ENCODE results near the gene MCRIP1. TPM values are rescaled to one million over a fixed set of nuclear protein-coding genes. Genes with fewer than 3 reads are reported as not detected.
"Not testable (repeated sequence)": the region's sequence is repeated elsewhere in the genome, so short reads cannot be mapped to it uniquely, and the experiment has no call there.

MCRIP1 gene
- total RNA-seq, 2 donors from 2014 or later = 50.3 to 51.9 TPM

- H3K9me3 ChIP-seq (ENCODE audit: control insufficient read depth, low read length, poor library complexity, severe bottlenecking) = no peaks in the 10 kb centered on the region
Observed at GRCh38 chr17:81842725-81843504, 9.8 kb upstream of the MCRIP1 start.

DNA sequence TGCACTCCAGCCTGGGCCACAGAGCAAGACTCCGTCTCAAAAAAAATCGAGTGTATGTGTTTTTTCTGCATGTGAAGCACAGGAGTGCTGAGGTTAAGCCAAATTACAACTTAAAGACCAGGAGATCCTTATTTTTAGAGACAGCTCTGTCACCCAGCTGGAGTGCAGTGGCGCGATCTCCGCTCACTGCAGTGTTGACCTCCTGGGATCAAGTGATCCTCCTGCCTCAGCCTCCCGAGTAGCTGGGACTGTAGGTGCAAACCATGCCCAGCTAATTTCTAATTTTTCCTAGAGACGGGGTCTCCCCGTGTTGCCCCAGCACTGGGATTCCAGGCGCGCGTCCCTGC is 9.3 kb upstream of the MCRIP1 start:
- ATAC-seq (no peak), DNase-seq (no peak)
- no peaks in the 10 kb centered on the region for H3K27me3 Mint-ChIP-seq
- no peak overlapping the region for H3K27ac Mint-ChIP-seq
- H3K36me3 Mint-ChIP-seq (ENCODE audit: low read depth) = peaks cover 2% of the 10 kb centered on the region
- no peaks in the 10 kb centered on the region for H3K4me1 Mint-ChIP-seq
- no peak overlapping the region for H3K4me3 Mint-ChIP-seq
- no peaks in the 10 kb centered on the region for H3K9me3 ChIP-seq (ENCODE audit: control insufficient read depth, low read length, poor library complexity, severe bottlenecking)

More at GRCh38 chr17:81842725-81843504, 9.8 kb upstream of the MCRIP1 start:
- H3K27me3 Mint-ChIP-seq = no peaks in the 10 kb centered on the region
- no peak for DNase-seq
- H3K36me3 Mint-ChIP-seq (ENCODE audit: low read depth) = peaks cover 2% of the 10 kb centered on the region
- no peaks in the 10 kb centered on the region for H3K4me1 Mint-ChIP-seq
- ATAC-seq = no peak
- no peak overlapping the region for H3K4me3 Mint-ChIP-seq
- H3K27ac Mint-ChIP-seq = no peak overlapping the region

- Mint-ChIP-seq H3K27me3 (no peaks in the 10 kb centered on the region), H3K4me3 (no peak overlapping the region), H3K4me1 (no peaks in the 10 kb centered on the region), H3K27ac (no peak overlapping the region), H3K36me3 (ENCODE audit: low read depth) (peaks cover 2% of the 10 kb centered on the region)
- ATAC-seq (no peak), DNase-seq (no peak)
- H3K9me3 ChIP-seq (ENCODE audit: control insufficient read depth, low read length, poor library complexity, severe bottlenecking) = no peaks in the 10 kb centered on the region
Observed at GRCh38 chr17:81841866-81842265, 8.8 kb upstream of the MCRIP1 start.

- Mint-ChIP-seq H3K4me3 (no peak overlapping the region), H3K4me1 (no peaks in the 10 kb centered on the region)
- ATAC-seq = no peak
Observed at GRCh38 chr17:81840826-81841778, 8.0 kb upstream of the MCRIP1 start.

DNA sequence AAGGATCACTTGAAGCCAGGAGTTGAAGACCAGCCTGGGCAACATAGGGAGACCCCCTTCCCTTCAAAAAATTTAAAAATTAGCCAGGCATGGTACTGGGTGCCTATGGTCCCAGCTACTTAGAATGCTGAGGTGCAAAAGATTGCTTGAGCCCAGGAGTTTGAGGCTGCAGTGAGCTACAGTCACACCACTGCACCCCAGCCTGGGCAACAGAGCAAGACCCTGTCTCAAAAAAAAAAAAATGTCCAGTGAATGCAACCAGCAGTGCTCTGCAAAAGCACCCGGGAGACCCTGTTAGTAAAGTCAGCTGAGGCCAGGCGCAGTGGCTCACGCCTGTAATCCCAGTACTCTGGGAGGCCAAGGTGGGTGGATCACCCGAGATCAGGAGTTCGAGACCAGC is 7.0 kb upstream of the MCRIP1 start:
- H3K9me3 ChIP-seq (ENCODE audit: control insufficient read depth, low read length, poor library complexity, severe bottlenecking); H3K4me3 Mint-ChIP-seq; H3K27ac Mint-ChIP-seq; H3K4me1 Mint-ChIP-seq; ATAC-seq; H3K36me3 Mint-ChIP-seq (ENCODE audit: low read depth); DNase-seq; H3K27me3 Mint-ChIP-seq: not testable (repeated sequence)

More at GRCh38 chr17:81840826-81841778, 8.0 kb upstream of the MCRIP1 start:
- Mint-ChIP-seq H3K27ac (no peak overlapping the region), H3K36me3 (ENCODE audit: low read depth) (peaks cover 2% of the 10 kb centered on the region), H3K27me3 (no peaks in the 10 kb centered on the region)
- DNase-seq = no peak
- no peaks in the 10 kb centered on the region for H3K9me3 ChIP-seq (ENCODE audit: control insufficient read depth, low read length, poor library complexity, severe bottlenecking)

- H3K4me3 Mint-ChIP-seq = no peak overlapping the region
- H3K36me3 Mint-ChIP-seq (ENCODE audit: low read depth) = no peaks in the 10 kb centered on the region
- no peaks in the 10 kb centered on the region for H3K9me3 ChIP-seq (ENCODE audit: control insufficient read depth, low read length, poor library complexity, severe bottlenecking)
- H3K4me1 Mint-ChIP-seq = no peaks in the 10 kb centered on the region
- H3K27me3 Mint-ChIP-seq = no peaks in the 10 kb centered on the region
- ATAC-seq (no peak), DNase-seq (no peak)
- H3K27ac Mint-ChIP-seq = no peak overlapping the region
Observed at GRCh38 chr17:81839301-81839700, 6.2 kb upstream of the MCRIP1 start.

DNA sequence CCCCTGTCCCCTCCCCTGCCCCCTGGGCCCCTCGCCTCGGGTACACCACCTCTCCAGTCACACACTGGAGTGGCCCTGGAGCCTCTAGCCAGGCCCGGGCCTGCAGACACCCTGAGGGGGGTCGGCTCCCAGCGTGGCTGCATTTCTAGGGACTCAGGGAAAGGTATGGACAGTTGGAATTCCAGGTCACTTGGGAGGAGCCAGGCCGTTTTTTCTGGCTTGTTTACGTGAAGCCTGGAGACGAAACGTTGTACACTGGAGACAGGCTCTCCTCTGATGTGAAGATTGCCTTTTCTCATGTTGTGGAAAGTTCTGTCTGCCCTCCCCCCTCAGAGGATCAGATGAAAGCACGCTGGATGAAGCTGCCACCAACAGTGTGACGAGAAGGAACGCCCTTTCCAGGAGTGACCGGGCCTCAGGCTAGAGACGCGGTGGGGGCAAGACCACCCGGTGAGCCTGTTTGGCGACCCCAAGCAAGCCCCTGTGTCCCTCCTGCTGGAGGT is 5.7 kb upstream of the MCRIP1 start:
- no peak overlapping the region for H3K27ac Mint-ChIP-seq
- H3K27me3 Mint-ChIP-seq = no peaks in the 10 kb centered on the region
- no peak overlapping the region for H3K4me3 Mint-ChIP-seq
- no peaks in the 10 kb centered on the region for H3K9me3 ChIP-seq (ENCODE audit: control insufficient read depth, low read length, poor library complexity, severe bottlenecking)
- no peak for ATAC-seq
- no peak for DNase-seq
- no peaks in the 10 kb centered on the region for H3K36me3 Mint-ChIP-seq (ENCODE audit: low read depth)
- H3K4me1 Mint-ChIP-seq = no peaks in the 10 kb centered on the region

GRCh38 chr17:81837641-81838040 is 4.5 kb upstream of the MCRIP1 start:
- Mint-ChIP-seq H3K4me3 (no peak overlapping the region), H3K27ac (no peak overlapping the region)
- ATAC-seq = no peak

GRCh38 chr17:81834831-81835267 is 1.8 kb upstream of the MCRIP1 start, which contains the start of gene PPP1R27:
Gene PPP1R27 (minus strand): TSS chr17:81835050. CDS start chr17:81834953, 97 bp downstream.
- no peaks in the 10 kb centered on the region for H3K27me3 Mint-ChIP-seq
- peaks cover 17% of the 10 kb centered on the region for H3K4me1 Mint-ChIP-seq
- peaks cover 2% of the 10 kb centered on the region for H3K36me3 Mint-ChIP-seq (ENCODE audit: low read depth)
- ATAC-seq (no peak), DNase-seq (no peak)
- H3K27ac Mint-ChIP-seq = peak within 1 kb of the TSS; percentile 83
- peak within 1 kb of the TSS; percentile 81 for H3K4me3 Mint-ChIP-seq
- no peaks in the 10 kb centered on the region for H3K9me3 ChIP-seq (ENCODE audit: control insufficient read depth, low read length, poor library complexity, severe bottlenecking)

More at GRCh38 chr17:81837641-81838040, 4.5 kb upstream of the MCRIP1 start:
- DNase-seq = no peak
- no peaks in the 10 kb centered on the region for H3K4me1 Mint-ChIP-seq
- H3K27me3 Mint-ChIP-seq = no peaks in the 10 kb centered on the region
- no peaks in the 10 kb centered on the region for H3K9me3 ChIP-seq (ENCODE audit: control insufficient read depth, low read length, poor library complexity, severe bottlenecking)
- no peaks in the 10 kb centered on the region for H3K36me3 Mint-ChIP-seq (ENCODE audit: low read depth)

DNA sequence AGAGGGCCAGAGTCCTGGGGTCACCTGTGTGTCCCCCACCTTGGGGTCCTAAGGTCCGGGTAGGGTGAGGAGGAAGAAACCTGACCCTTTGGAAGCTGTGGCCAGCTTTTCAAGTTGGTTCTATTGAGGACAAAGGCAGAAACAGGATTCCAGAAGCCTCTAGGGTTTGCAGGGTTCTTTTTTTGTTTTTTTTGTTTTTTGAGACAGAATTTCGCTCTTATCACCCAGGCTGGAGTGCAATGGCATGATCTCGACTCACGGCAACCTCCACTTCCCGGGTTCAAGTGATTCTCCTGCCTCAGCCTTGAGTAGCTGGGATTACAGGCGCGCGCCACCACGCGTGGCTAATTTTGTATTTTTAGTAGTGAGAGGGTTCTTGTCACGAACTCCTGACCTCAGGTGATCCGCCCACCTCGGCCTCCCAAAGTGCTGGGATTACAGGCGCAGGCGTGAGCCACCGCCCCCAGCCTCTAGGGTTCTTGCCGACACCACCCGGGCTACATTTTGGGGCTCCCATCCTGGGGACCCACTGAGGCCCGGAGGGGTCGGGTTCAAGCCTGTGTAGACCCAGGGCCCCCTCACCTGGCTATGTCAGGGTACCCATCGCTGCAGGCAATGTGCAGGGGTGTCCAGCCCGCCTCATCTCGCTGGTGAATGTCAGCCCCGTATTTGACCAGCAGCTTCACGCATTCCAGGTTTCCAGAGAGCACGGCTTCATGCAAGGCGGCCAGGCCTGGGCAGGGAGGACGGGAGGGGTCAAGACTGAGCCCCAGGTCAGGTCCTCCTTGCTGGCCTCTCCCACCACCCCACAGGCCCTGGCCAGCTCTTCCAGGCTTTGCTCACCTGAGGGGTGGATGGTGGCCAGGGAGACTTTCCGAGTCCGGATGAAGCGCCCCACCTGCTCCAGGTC is 1.1 kb upstream of the MCRIP1 start:
- DNase-seq (no peak), ATAC-seq (no peak)
- H3K36me3 Mint-ChIP-seq (ENCODE audit: low read depth) = peaks cover 2% of the 10 kb centered on the region
- H3K4me1 Mint-ChIP-seq = peaks cover 17% of the 10 kb centered on the region
- no peaks in the 10 kb centered on the region for H3K27me3 Mint-ChIP-seq
- peak overlapping the region; percentile 81 for H3K4me3 Mint-ChIP-seq
- H3K9me3 ChIP-seq (ENCODE audit: control insufficient read depth, low read length, poor library complexity, severe bottlenecking) = no peaks in the 10 kb centered on the region
- peak overlapping the region; percentile 83 for H3K27ac Mint-ChIP-seq

- H3K27me3 Mint-ChIP-seq = no peaks in the 10 kb centered on the region
- peaks cover 20% of the 10 kb centered on the region for H3K4me1 Mint-ChIP-seq
- peak; percentile 36 for ATAC-seq
- no peak for DNase-seq
- H3K27ac Mint-ChIP-seq = peak overlapping the region; percentile 96
- H3K9me3 ChIP-seq (ENCODE audit: control insufficient read depth, low read length, poor library complexity, severe bottlenecking) = no peaks in the 10 kb centered on the region
- peak overlapping the region; percentile 95 for H3K4me3 Mint-ChIP-seq
- peaks cover 2% of the 10 kb centered on the region for H3K36me3 Mint-ChIP-seq (ENCODE audit: low read depth)
Observed at GRCh38 chr17:81832608-81833159, 407 bp downstream of the MCRIP1 start.

DNA sequence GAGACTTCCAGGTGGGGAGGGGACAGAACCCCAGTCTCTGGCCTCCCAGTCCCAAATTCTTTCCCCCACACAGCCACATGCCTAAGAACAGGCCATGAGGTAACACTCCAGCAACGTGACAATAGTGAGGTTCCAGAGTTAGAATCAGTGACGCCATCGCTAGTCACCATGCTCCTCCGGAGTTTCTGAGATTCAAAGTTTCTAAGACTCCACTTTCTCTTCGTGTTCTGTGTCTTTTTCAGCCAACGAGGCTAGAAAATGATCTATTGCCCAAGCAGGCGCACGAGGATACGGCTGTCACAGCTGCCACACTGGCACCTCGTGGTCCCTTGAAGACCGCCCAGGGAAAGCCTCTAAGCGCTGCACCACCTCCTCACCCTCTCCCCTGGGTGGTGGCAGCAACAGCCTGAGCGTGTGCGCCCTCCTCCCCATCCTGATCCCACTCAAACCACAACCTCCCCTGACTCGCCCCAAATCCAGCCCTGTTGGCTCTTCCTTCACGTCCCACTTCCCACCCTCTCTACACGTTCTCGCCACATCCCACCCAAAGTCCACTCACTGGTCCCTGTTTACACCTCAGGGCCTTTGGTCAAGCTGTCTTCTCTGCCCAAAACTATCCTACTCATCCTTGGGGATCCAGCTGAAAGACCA is 1.0 kb downstream of the MCRIP1 start:
- H3K27me3 Mint-ChIP-seq = no peaks in the 10 kb centered on the region
- peak overlapping the region; percentile 96 for H3K27ac Mint-ChIP-seq
- H3K4me1 Mint-ChIP-seq = peaks cover 20% of the 10 kb centered on the region
- H3K9me3 ChIP-seq (ENCODE audit: control insufficient read depth, low read length, poor library complexity, severe bottlenecking) = no peaks in the 10 kb centered on the region
- DNase-seq (peak; percentile 30 to 40 (median 32)), ATAC-seq (peak; percentile 69)
- peaks cover 2% of the 10 kb centered on the region for H3K36me3 Mint-ChIP-seq (ENCODE audit: low read depth)
- H3K4me3 Mint-ChIP-seq = peak overlapping the region; percentile 95

Data from T-helper 17 cell (primary cell).